Measurements from ENCODE around the gene MDGA2. TPM values are rescaled to one million over a fixed set of nuclear protein-coding genes. Genes with fewer than 3 reads are reported as not detected.
"Not testable (repeated sequence)": the region's sequence is repeated elsewhere in the genome, so short reads cannot be mapped to it uniquely, and the experiment has no call there.

Gene MDGA2
- total RNA-seq, 1 experiment from 2014 or later, result not detected

GRCh38 chr14:47624126-47624525 lies 51.3 kb downstream of the MDGA2 start:
- not testable (repeated sequence) for DNase-seq (ENCODE audit: low read depth)

- DNase-seq (ENCODE audit: low read depth), result peak; percentile 31
Measured at GRCh38 chr14:47619392-47619791, 56.0 kb downstream of the MDGA2 start.

GRCh38 chr14:47606566-47606965 lies 68.8 kb downstream of the MDGA2 start:
- DNase-seq (ENCODE audit: low read depth), result no peak

- no peak for DNase-seq (ENCODE audit: low read depth)
Measured at GRCh38 chr14:47596860-47597259, 78.5 kb downstream of the MDGA2 start.

GRCh38 chr14:47596232-47596631 lies 79.2 kb downstream of the MDGA2 start:
- no peak for DNase-seq (ENCODE audit: low read depth)

GRCh38 chr14:47595552-47595951 lies 79.9 kb downstream of the MDGA2 start:
- DNase-seq (ENCODE audit: low read depth), result no peak

GRCh38 chr14:47590767-47591495 lies 84.5 kb downstream of the MDGA2 start:
- no peak for DNase-seq (ENCODE audit: low read depth)

GRCh38 chr14:47585447-47585846 lies 90.0 kb downstream of the MDGA2 start:
- peak; percentile 3 for DNase-seq (ENCODE audit: low read depth)

- DNase-seq (ENCODE audit: low read depth), result no peak
Measured at GRCh38 chr14:47567273-47567672, 108.1 kb downstream of the MDGA2 start.

- DNase-seq (ENCODE audit: low read depth), result no peak
Measured at GRCh38 chr14:47557894-47558293, 117.5 kb downstream of the MDGA2 start.

- no peak for DNase-seq (ENCODE audit: low read depth)
Measured at GRCh38 chr14:47555333-47555732, 120.1 kb downstream of the MDGA2 start.

GRCh38 chr14:47549886-47550285 lies 125.5 kb downstream of the MDGA2 start:
- DNase-seq (ENCODE audit: low read depth), result no peak

GRCh38 chr14:47543459-47543858 lies 131.9 kb downstream of the MDGA2 start:
- DNase-seq (ENCODE audit: low read depth), result no peak

- DNase-seq (ENCODE audit: low read depth), result no peak
Measured at GRCh38 chr14:47541662-47542061, 133.7 kb downstream of the MDGA2 start.

- DNase-seq (ENCODE audit: low read depth), result peak; percentile 6
Measured at GRCh38 chr14:47539031-47539461, 136.4 kb downstream of the MDGA2 start.

GRCh38 chr14:47536341-47536740 lies 139.1 kb downstream of the MDGA2 start:
- DNase-seq (ENCODE audit: low read depth), result no peak

GRCh38 chr14:47526591-47527244 lies 148.7 kb downstream of the MDGA2 start:
- DNase-seq (ENCODE audit: low read depth), result no peak

GRCh38 chr14:47524524-47524923 lies 150.9 kb downstream of the MDGA2 start:
- DNase-seq (ENCODE audit: low read depth), result no peak

GRCh38 chr14:47520382-47520781 lies 155.0 kb downstream of the MDGA2 start:
- DNase-seq (ENCODE audit: low read depth), result no peak

- no peak for DNase-seq (ENCODE audit: low read depth)
Measured at GRCh38 chr14:47511829-47512228, 163.6 kb downstream of the MDGA2 start.

- no peak for DNase-seq (ENCODE audit: low read depth)
Measured at GRCh38 chr14:47509957-47510356, 165.4 kb downstream of the MDGA2 start.

- no peak for DNase-seq (ENCODE audit: low read depth)
Measured at GRCh38 chr14:47507861-47508260, 167.5 kb downstream of the MDGA2 start.

GRCh38 chr14:47500369-47500768 lies 175.0 kb downstream of the MDGA2 start:
- no peak for DNase-seq (ENCODE audit: low read depth)
